Effector memory CD8-positive, alpha-beta T cell (primary cell): ENCODE measurements around the gene ARHGAP10.
"Not testable (repeated sequence)": the region's sequence is repeated elsewhere in the genome, so short reads cannot be mapped to it uniquely, and the experiment has no call there.

Experiments
- ATAC-seq: fragments of 150-1000 bp; cut with Tn5 transposase; replicated peaks from 2 replicates; pipeline ENCODE4 v1.10.0; 2021; ENCODE audit warnings: mild to moderate bottlenecking, moderate library complexity
- DNase-seq, 3 experiments: peaks; one replicate each; pipeline ENCODE4 v3.0.0; 2021
- H3K27ac Mint-ChIP-seq, 2 donors: one replicate each; pipeline ENCODE4 v1.8.0; 2022; ENCODE audit warnings: mild to moderate bottlenecking in 2 of 2, mixed read lengths in 2 of 2, moderate library complexity in 2 of 2
- H3K27me3 Mint-ChIP-seq, 2 donors: one replicate each; pipeline ENCODE4 v1.8.0; 2022; ENCODE audit warnings: mixed read lengths in 2 of 2
- H3K36me3 Mint-ChIP-seq: one replicate; pipeline ENCODE4 v1.8.0; 2022; ENCODE audit warnings: mild to moderate bottlenecking, moderate library complexity, mixed read lengths; ENCODE audit not compliant: insufficient read depth
- H3K4me1 Mint-ChIP-seq, 2 donors: one replicate each; pipeline ENCODE4 v1.8.0; 2022; ENCODE audit warnings: low read depth in 2 of 2, mixed read lengths in 2 of 2
- H3K4me3 Mint-ChIP-seq, 2 donors: one replicate each; pipeline ENCODE4 v1.8.0; 2022; ENCODE audit warnings: mild to moderate bottlenecking in 2 of 2, mixed read lengths in 2 of 2, moderate library complexity in 2 of 2
- H3K9me3 Mint-ChIP-seq, 2 donors: one replicate each; pipeline ENCODE4 v1.8.0; 2022; ENCODE audit warnings: mixed read lengths in 2 of 2

Gene ARHGAP10

GRCh38 chr4:147991543-147992283 is 259.8 kb downstream of the ARHGAP10 start:
- Mint-ChIP-seq H3K4me3 (no peak overlapping the region), H3K4me1 (peaks cover 0 to 3% of the 10 kb centered on the region in 2 donors), H3K9me3 (no peaks in the 10 kb centered on the region), H3K27ac (no peak overlapping the region), H3K27me3 (no peaks in the 10 kb centered on the region), H3K36me3 (no peaks in the 10 kb centered on the region)
- ATAC-seq (no peak), DNase-seq (no peak)

GRCh38 chr4:147994076-147994475 is 262.2 kb downstream of the ARHGAP10 start:
- no peaks in the 10 kb centered on the region for H3K27me3 Mint-ChIP-seq
- no peaks in the 10 kb centered on the region for H3K36me3 Mint-ChIP-seq
- H3K27ac Mint-ChIP-seq, result no peak overlapping the region
- peaks cover 0 to 7% of the 10 kb centered on the region in 2 donors for H3K4me1 Mint-ChIP-seq
- H3K9me3 Mint-ChIP-seq, result no peaks in the 10 kb centered on the region
- no peak for ATAC-seq
- H3K4me3 Mint-ChIP-seq, result no peak overlapping the region
- DNase-seq, result no peak

- Mint-ChIP-seq H3K27ac (no peak overlapping the region), H3K36me3 (no peaks in the 10 kb centered on the region), H3K4me3 (no peak overlapping the region), H3K9me3 (no peaks in the 10 kb centered on the region), H3K27me3 (no peaks in the 10 kb centered on the region), H3K4me1 (peaks cover 0 to 7% of the 10 kb centered on the region in 2 donors)
- no peak for ATAC-seq
- no peak for DNase-seq
Measured at GRCh38 chr4:147994491-147995385, 262.9 kb downstream of the ARHGAP10 start.

- ATAC-seq, result no peak
- no peaks in the 10 kb centered on the region for H3K27me3 Mint-ChIP-seq
- H3K27ac Mint-ChIP-seq, result peak overlapping the region in 1 of 2 donors; percentile 73
- DNase-seq, result no peak
- peaks cover 0 to 1% of the 10 kb centered on the region in 2 donors for H3K9me3 Mint-ChIP-seq
- no peaks in the 10 kb centered on the region for H3K36me3 Mint-ChIP-seq
- peaks cover 0 to 7% of the 10 kb centered on the region in 2 donors for H3K4me1 Mint-ChIP-seq
- no peak overlapping the region for H3K4me3 Mint-ChIP-seq
Measured at GRCh38 chr4:147996859-147997258, 265.0 kb downstream of the ARHGAP10 start.

- ATAC-seq, H3K9me3 Mint-ChIP-seq, DNase-seq, H3K27ac Mint-ChIP-seq, H3K27me3 Mint-ChIP-seq, H3K36me3 Mint-ChIP-seq, H3K4me3 Mint-ChIP-seq: not testable (repeated sequence)
- H3K4me1 Mint-ChIP-seq, result peaks cover 14 to 30% of the 10 kb centered on the region in 2 donors
Measured at GRCh38 chr4:148000038-148000437, 268.1 kb downstream of the ARHGAP10 start.

- ATAC-seq (no peak), DNase-seq (no peak)
- Mint-ChIP-seq H3K4me1 (peaks cover 21 to 32% of the 10 kb centered on the region in 2 donors), H3K4me3 (no peak overlapping the region), H3K9me3 (peaks cover 0 to 1% of the 10 kb centered on the region in 2 donors), H3K27me3 (no peaks in the 10 kb centered on the region), H3K27ac (peak overlapping the region in 1 of 2 donors; percentile 70), H3K36me3 (no peaks in the 10 kb centered on the region)
Measured at GRCh38 chr4:148004228-148004857, 272.5 kb downstream of the ARHGAP10 start.

- no peaks in the 10 kb centered on the region for H3K27me3 Mint-ChIP-seq
- H3K9me3 Mint-ChIP-seq, result no peaks in the 10 kb centered on the region
- H3K4me3 Mint-ChIP-seq, result no peak overlapping the region
- ATAC-seq (no peak), DNase-seq (no peak)
- H3K36me3 Mint-ChIP-seq, result no peaks in the 10 kb centered on the region
- no peak overlapping the region for H3K27ac Mint-ChIP-seq
- peaks cover 21 to 32% of the 10 kb centered on the region in 2 donors for H3K4me1 Mint-ChIP-seq
Measured at GRCh38 chr4:148006001-148006400, 274.1 kb downstream of the ARHGAP10 start.

- Mint-ChIP-seq H3K27me3 (no peaks in the 10 kb centered on the region), H3K9me3 (no peaks in the 10 kb centered on the region), H3K36me3 (no peaks in the 10 kb centered on the region), H3K4me1 (peaks cover 21 to 32% of the 10 kb centered on the region in 2 donors), H3K27ac (peak overlapping the region in 1 of 2 donors; percentile 1), H3K4me3 (no peak overlapping the region)
- DNase-seq, result no peak
- ATAC-seq, result no peak
Measured at GRCh38 chr4:148007314-148007760, 275.4 kb downstream of the ARHGAP10 start.

- DNase-seq, result no peak
- ATAC-seq, result no peak
Measured at GRCh38 chr4:148007792-148008191, 275.9 kb downstream of the ARHGAP10 start.

GRCh38 chr4:148015058-148015457 is 283.2 kb downstream of the ARHGAP10 start:
- Mint-ChIP-seq H3K36me3 (peaks cover 3% of the 10 kb centered on the region), H3K4me3 (no peak overlapping the region), H3K27me3 (no peaks in the 10 kb centered on the region), H3K27ac (no peak overlapping the region), H3K9me3 (no peaks in the 10 kb centered on the region), H3K4me1 (peaks cover 0 to 11% of the 10 kb centered on the region in 2 donors)
- ATAC-seq (no peak), DNase-seq (no peak)

More at GRCh38 chr4:148007792-148008191, 275.9 kb downstream of the ARHGAP10 start:
- H3K9me3 Mint-ChIP-seq, result no peaks in the 10 kb centered on the region
- H3K27me3 Mint-ChIP-seq, result no peaks in the 10 kb centered on the region
- no peaks in the 10 kb centered on the region for H3K36me3 Mint-ChIP-seq
- H3K27ac Mint-ChIP-seq, result peak overlapping the region; percentile 22 to 35
- peaks cover 21 to 31% of the 10 kb centered on the region in 2 donors for H3K4me1 Mint-ChIP-seq
- no peak overlapping the region for H3K4me3 Mint-ChIP-seq

GRCh38 chr4:148015468-148015867 is 283.6 kb downstream of the ARHGAP10 start:
- Mint-ChIP-seq H3K27me3 (no peaks in the 10 kb centered on the region), H3K36me3 (peaks cover 3% of the 10 kb centered on the region)

GRCh38 chr4:148016063-148016637 is 284.3 kb downstream of the ARHGAP10 start:
- Mint-ChIP-seq H3K4me3 (no peak overlapping the region), H3K27me3 (no peaks in the 10 kb centered on the region), H3K4me1 (peaks cover 0 to 11% of the 10 kb centered on the region in 2 donors), H3K9me3 (no peaks in the 10 kb centered on the region), H3K27ac (peak overlapping the region in 1 of 2 donors; percentile 14), H3K36me3 (peaks cover 3% of the 10 kb centered on the region)
- DNase-seq (no peak), ATAC-seq (no peak)

More at GRCh38 chr4:148015468-148015867, 283.6 kb downstream of the ARHGAP10 start:
- ATAC-seq (no peak), DNase-seq (no peak)
- H3K4me1 Mint-ChIP-seq, result peaks cover 0 to 11% of the 10 kb centered on the region in 2 donors
- peak overlapping the region in 1 of 2 donors; percentile 14 for H3K27ac Mint-ChIP-seq
- H3K4me3 Mint-ChIP-seq, result no peak overlapping the region
- no peaks in the 10 kb centered on the region for H3K9me3 Mint-ChIP-seq

GRCh38 chr4:148017801-148018200 is 285.9 kb downstream of the ARHGAP10 start:
- H3K4me3 Mint-ChIP-seq, result no peak overlapping the region
- no peaks in the 10 kb centered on the region for H3K27me3 Mint-ChIP-seq
- no peak for DNase-seq
- no peaks in the 10 kb centered on the region for H3K9me3 Mint-ChIP-seq
- H3K36me3 Mint-ChIP-seq, result peaks cover 3% of the 10 kb centered on the region
- ATAC-seq, result no peak
- peaks cover 0 to 11% of the 10 kb centered on the region in 2 donors for H3K4me1 Mint-ChIP-seq
- no peak overlapping the region for H3K27ac Mint-ChIP-seq
